Measurements from ENCODE around the gene NDEL1. TPM values are rescaled to one million over a fixed set of nuclear protein-coding genes. Genes with fewer than 3 reads are reported as not detected.

The NDEL1 gene
- total RNA-seq, 1 experiment from 2014 or later: 38.4 TPM

DNA sequence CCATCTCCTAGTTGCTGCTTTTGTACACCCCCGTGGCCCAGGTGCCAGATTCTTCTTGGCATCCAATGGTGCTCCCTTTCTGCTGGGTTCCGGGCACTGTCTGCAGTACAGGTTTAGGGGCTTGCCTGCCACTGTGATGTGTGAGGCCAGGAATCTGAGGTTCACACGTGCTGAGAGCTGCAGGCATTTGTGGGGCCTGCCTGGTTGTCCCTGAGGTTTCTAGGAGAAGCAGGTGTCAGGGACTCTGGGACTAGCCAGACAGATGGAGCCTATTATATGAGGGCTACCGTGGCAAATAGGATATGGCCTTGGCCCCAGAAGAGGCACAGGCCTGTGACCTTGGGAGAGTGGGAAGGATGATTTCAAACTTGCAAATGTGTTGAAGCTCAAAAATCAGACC lies 29.3 kb downstream of the NDEL1 start:
- Histone ChIP-seq H2AK5ac (ENCODE audit: insufficient read length, low read length) (no peak overlapping the region), H3K79me2 (ENCODE audit: insufficient read depth, low read length) (no peaks in the 10 kb centered on the region), H3K4me1 (ENCODE audit: insufficient read depth, low read length) (no peaks in the 10 kb centered on the region), H3K79me1 (ENCODE audit: insufficient read depth, low read depth, low read length, poor library complexity, severe bottlenecking) (no peaks in the 10 kb centered on the region), H3K14ac (ENCODE audit: insufficient read depth, low read length) (no peak overlapping the region), H2AFZ (ENCODE audit: low read length) (no peak overlapping the region), H4K8ac (replicated peaks; ENCODE audit: insufficient read length, low read depth, low read length) (no peak overlapping the region), H4K91ac (ENCODE audit: insufficient read length, low read depth, low read length) (no peak overlapping the region), H3K23me2 (ENCODE audit: insufficient read length, low read depth, low read length, poor library complexity, severe bottlenecking) (no peaks in the 10 kb centered on the region), H2BK20ac (ENCODE audit: low read depth, low read length, poor library complexity, severe bottlenecking) (no peak overlapping the region), H3K9me3 (ENCODE audit: control insufficient read depth, low read depth, low read length) (no peaks in the 10 kb centered on the region), H4K20me1 (ENCODE audit: control insufficient read depth, insufficient read depth, insufficient read length) (no peaks in the 10 kb centered on the region), H3K27me3 (ENCODE audit: insufficient read depth, low read length) (no peaks in the 10 kb centered on the region), H3K27ac (ENCODE audit: insufficient read length, low read depth, low read length) (no peak overlapping the region), H3K4ac (ENCODE audit: low read depth, low read length) (no peak overlapping the region), H4K5ac (ENCODE audit: insufficient read length, low read depth, low read length) (no peak overlapping the region), H3T11ph (ENCODE audit: low read length) (no peak overlapping the region), H3K56ac (ENCODE audit: insufficient read length, low read depth, low read length) (no peak overlapping the region), H3K9ac (ENCODE audit: extremely low read depth, insufficient read length, low read length) (no peak overlapping the region), H3K4me2 (ENCODE audit: insufficient read depth, insufficient read length, low read length) (no peak overlapping the region), H3K18ac (ENCODE audit: insufficient read length, low read depth, low read length) (no peak overlapping the region), H3K23ac (ENCODE audit: insufficient read length, low read depth, low read length) (no peak overlapping the region), H2BK15ac (ENCODE audit: low read depth, low read length) (no peak overlapping the region), H2BK12ac (ENCODE audit: insufficient read length, low read depth, low read length) (no peak overlapping the region), H2BK120ac (ENCODE audit: low read depth, low read length, poor library complexity, severe bottlenecking) (no peak overlapping the region), H2BK5ac (ENCODE audit: insufficient read length, low read length) (no peak overlapping the region)
- no CpG with 5 or more reads among the region's 4 CpGs for WGBS (ENCODE audit: extremely low coverage, insufficient read length, low lambda C conversion rate)
- no peak for DNase-seq
- no peaks in the 10 kb centered on the region for H3K27me3 Mint-ChIP-seq (ENCODE audit: low read depth)
- peak overlapping the region in 2 of 3 experiments; percentile 31 to 37; a peak in 3 of 7 replicates for H3K27ac Mint-ChIP-seq
- H3K4me3 Mint-ChIP-seq: no peak overlapping the region
- no peak for TF ChIP-seq CTCF (conservative IDR thresholded peaks at IDR 0.05)
- H3K9me3 Mint-ChIP-seq: no peaks in the 10 kb centered on the region
- peaks cover 2 to 48% (median 27%) of the 10 kb centered on the region in 3 experiments; a peak in 6 of 7 replicates for H3K36me3 Mint-ChIP-seq (ENCODE audit: insufficient read depth in 1 of 3, low read depth in 3 of 3)
- peaks cover 5 to 8% of the 10 kb centered on the region in 2 experiments; a peak in 3 of 4 replicates for H3K4me1 Mint-ChIP-seq

All from H9 (cell line).